Esophagus squamous epithelium (tissue), 5 donors: Measurements from ENCODE around the gene SLC25A45. TPM values are rescaled to one million over a fixed set of nuclear protein-coding genes. Genes with fewer than 3 reads are reported as not detected.
A peak's percentile ranks its signal among the peaks of the same experiment; 100 is the strongest.

Experiments used
- DNase-seq: peaks from one replicate; lab custom pipeline; 2025; lab: John Stamatoyannopoulos, UW
- H3K27ac ChIP-seq, 4 donors: fragments of 200-600 bp; sonication (generic); one replicate each; pipeline ENCODE4 v1.5.1; 2016 to 2019; ENCODE audit warnings: mild to moderate bottlenecking in 1 of 4
- H3K27me3 ChIP-seq, 4 donors: fragments of 200-600 bp; sonication (generic); 1 replicate in 3 of 4; 2 replicates in 1 of 4; pipeline versions ENCODE4 v1.5.1 to v1.6.0; 2017 to 2021; ENCODE audit warnings: antibody characterized with exemption in 1 of 4
- H3K36me3 ChIP-seq, 3 donors: fragments of 200-600 bp; sonication (generic); one replicate each; pipeline ENCODE4 v1.5.1; 2016 to 2019
- H3K4me1 ChIP-seq, 3 donors: fragments of 200-600 bp; sonication (generic); one replicate each; pipeline ENCODE4 v1.5.1; 2017 to 2019
- H3K4me3 ChIP-seq, 4 donors: fragments of 200-600 bp; sonication (generic); 1 replicate in 3 of 4; 2 replicates in 1 of 4; pipeline ENCODE4 v1.5.1; 2016 to 2019; ENCODE audit warnings: mild to moderate bottlenecking in 2 of 4, moderate library complexity in 1 of 4
- H3K9me3 ChIP-seq, 3 donors: fragments of 200-600 bp; sonication (generic); one replicate each; pipeline ENCODE4 v1.5.1; 2016 to 2019
- POLR2A ChIP-seq, 4 donors: fragments of 450-650 bp; IDR thresholded peaks; one replicate each; pipeline ENCODE4 v1.6.1; 2017; ENCODE audit warnings: antibody characterized with exemption in 4 of 4, mild to moderate bottlenecking in 4 of 4, moderate library complexity in 3 of 4
- WGBS, 2 donors: methylation state at CpG; one replicate each; pipeline ENCODE4 v1.1.5; 2018; 5-methylcytosine and 5-hydroxymethylcytosine counted together
- intact Hi-C: fragments of 100-400 bp; cut with DNase I; formaldehyde crosslinking; loops from one replicate; pipeline ENCODE4 v1.15.0; 2022
- total RNA-seq, 4 donors: library from RNA; depleted of rRNA; stranded (reverse); fragments of >200 nt; gene quantifications; one replicate each; pipeline ENCODE4 v1.1.0, GENCODE V29; 2016
- TF ChIP-seq, protein P1 (sequence below), 6 experiments: fragments of 450-650 bp in 4 of 6; fragments of 200-600 bp in 2 of 6; sonication (generic) in 2 of 6; IDR thresholded peaks; one replicate each; pipeline ENCODE4 v1.5.1; 2016 to 2019; ENCODE audit warnings: antibody characterized with exemption in 6 of 6, mild to moderate bottlenecking in 4 of 6, moderate library complexity in 4 of 6
- donor health status: DM: yes; HTN: yes; CAD: no.

The SLC25A45 gene
- total RNA-seq, 4 donors from 2014 or later = 1.9 to 7.7 (median 4.0) TPM

DNA sequence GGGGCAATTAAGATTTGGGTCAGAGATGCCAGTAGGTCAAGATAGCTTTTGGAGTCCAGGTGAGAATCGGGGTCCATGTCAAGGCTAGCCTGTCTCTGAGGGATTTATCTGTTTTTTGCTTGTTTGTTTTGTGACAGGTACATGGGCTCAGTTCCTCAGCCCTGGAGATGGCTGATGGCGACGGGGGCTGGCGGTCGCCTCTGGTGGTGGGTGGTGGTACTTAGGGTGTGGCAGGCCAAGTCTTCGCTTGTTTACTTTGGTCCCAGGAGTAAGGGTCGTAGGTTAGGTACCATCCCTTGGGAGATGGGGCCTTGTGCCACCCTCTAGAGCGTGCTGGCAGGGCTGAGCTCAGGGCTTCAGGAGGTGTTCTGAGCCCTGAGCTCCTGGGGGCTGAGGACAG, 4.7 kb downstream of the SLC25A45 start:
- Histone ChIP-seq H3K27ac (peak overlapping the region in 1 of 4 donors; percentile 32), H3K9me3 (no peaks in the 10 kb centered on the region), H3K4me1 (peaks cover 9 to 53% (median 21%) of the 10 kb centered on the region in 3 donors), H3K36me3 (no peaks in the 10 kb centered on the region), H3K27me3 (no peaks in the 10 kb centered on the region), H3K4me3 (no peak overlapping the region)
- WGBS, 2 donors = 76 to 85% methylated on average over 7 of the region's 8 CpGs
- intact Hi-C loops = no loop called here
- no peak for DNase-seq
- TF ChIP-seq, protein P1, sequence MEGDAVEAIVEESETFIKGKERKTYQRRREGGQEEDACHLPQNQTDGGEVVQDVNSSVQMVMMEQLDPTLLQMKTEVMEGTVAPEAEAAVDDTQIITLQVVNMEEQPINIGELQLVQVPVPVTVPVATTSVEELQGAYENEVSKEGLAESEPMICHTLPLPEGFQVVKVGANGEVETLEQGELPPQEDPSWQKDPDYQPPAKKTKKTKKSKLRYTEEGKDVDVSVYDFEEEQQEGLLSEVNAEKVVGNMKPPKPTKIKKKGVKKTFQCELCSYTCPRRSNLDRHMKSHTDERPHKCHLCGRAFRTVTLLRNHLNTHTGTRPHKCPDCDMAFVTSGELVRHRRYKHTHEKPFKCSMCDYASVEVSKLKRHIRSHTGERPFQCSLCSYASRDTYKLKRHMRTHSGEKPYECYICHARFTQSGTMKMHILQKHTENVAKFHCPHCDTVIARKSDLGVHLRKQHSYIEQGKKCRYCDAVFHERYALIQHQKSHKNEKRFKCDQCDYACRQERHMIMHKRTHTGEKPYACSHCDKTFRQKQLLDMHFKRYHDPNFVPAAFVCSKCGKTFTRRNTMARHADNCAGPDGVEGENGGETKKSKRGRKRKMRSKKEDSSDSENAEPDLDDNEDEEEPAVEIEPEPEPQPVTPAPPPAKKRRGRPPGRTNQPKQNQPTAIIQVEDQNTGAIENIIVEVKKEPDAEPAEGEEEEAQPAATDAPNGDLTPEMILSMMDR (IDR thresholded peaks at IDR 0.05) = no peak
- TF ChIP-seq POLR2A (IDR thresholded peaks at IDR 0.05) = no peak

DNA sequence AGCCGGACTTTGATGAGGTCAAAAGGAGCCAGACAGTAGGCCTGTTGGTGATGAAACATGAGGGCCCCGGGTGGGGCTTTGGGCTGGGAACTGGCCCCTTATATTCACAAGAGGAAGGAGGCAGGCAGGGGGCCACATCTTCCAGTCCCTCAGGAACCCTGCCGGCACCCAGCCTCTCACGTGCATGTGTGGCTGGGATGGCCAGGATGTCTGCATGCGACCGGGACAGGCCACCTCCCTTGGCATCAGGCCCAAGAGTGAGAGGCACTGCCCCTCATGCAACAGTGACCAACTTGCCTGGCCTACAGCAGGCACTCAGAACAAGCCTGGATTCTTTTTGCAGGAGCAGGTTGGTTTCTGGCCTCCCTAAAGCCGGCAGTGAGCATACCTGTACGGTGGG, 5.4 kb downstream of the SLC25A45 start:
- peaks cover 5 to 46% (median 17%) of the 10 kb centered on the region in 3 donors for H3K4me1 ChIP-seq
- no peak for DNase-seq
- 60% methylated on average over 2 to 4 of the region's 8 CpGs for WGBS, 2 donors
- no peaks in the 10 kb centered on the region for H3K9me3 ChIP-seq
- H3K27me3 ChIP-seq = no peaks in the 10 kb centered on the region
- no peak overlapping the region for H3K27ac ChIP-seq
- no peaks in the 10 kb centered on the region for H3K36me3 ChIP-seq
- H3K4me3 ChIP-seq = no peak overlapping the region
- no peak for TF ChIP-seq POLR2A (IDR thresholded peaks at IDR 0.05)
- TF ChIP-seq, protein P1 (IDR thresholded peaks at IDR 0.05) = no peak
- intact Hi-C loops = no loop called here

DNA sequence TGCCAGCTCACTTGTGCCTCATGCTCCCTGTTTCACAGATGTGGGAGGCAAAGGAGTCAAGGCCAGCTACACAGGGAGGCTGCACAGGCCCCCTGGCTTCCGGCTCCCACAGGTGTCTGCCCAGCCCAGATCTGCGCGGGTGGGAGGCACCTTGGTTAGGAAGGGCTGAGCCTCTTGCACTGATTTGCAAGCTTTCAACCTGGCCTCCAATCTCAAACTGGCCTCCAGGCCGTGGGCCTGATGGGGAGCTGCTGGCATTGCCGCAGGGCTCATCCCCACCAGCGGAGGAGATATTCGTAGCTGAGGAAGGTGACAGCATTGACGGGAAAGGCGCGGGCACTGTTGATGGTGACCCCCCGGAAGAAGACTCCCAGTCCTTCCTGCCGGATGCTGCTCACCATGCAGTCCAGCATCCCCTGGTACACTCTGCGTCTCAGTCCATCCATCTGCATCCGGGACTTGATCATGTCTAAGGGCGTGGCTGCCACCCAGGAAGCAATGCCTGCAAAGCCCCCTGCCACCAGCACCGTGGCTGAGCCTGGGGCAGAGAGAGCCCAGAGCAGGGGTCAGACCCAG, 6.2 kb downstream of the SLC25A45 start:
- H3K4me3 ChIP-seq = no peak overlapping the region
- peaks cover 0 to 38% (median 10%) of the 10 kb centered on the region in 3 donors for H3K4me1 ChIP-seq
- 80 to 88% methylated on average over 1 to 5 of the region's 16 CpGs for WGBS, 2 donors
- no peaks in the 10 kb centered on the region for H3K9me3 ChIP-seq
- H3K36me3 ChIP-seq = no peaks in the 10 kb centered on the region
- no peaks in the 10 kb centered on the region for H3K27me3 ChIP-seq
- no peak overlapping the region for H3K27ac ChIP-seq
- no peak for DNase-seq
- TF ChIP-seq, protein P1 (IDR thresholded peaks at IDR 0.05) = no peak
- no peak for TF ChIP-seq POLR2A (IDR thresholded peaks at IDR 0.05)
- intact Hi-C loops = no loop called here

DNA sequence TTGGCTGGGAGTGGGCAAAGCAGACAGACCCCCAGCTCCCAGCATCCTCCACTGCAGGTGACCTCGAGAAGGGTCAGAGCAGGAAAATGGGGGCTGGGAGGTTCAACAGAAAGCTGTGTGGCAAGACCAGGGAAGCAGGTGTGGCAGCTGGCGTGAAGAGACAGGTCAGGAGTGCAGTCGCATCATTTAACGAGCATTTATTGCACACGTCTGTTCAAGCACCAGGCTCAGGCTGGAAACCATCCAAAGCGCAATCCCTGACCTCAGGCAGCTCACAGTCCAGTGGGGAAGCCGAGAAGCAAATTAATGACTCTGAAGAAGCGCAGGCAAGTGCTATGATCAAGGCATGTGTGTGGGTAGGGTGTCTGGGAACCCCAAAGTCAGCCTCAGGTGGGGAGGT, 7.4 kb downstream of the SLC25A45 start:
- H3K27ac ChIP-seq = peak overlapping the region in 1 of 4 donors; percentile 21
- WGBS, 2 donors = 50 to 58% methylated on average over 8 of the region's 8 CpGs

More for the DNA sequence above, 7.4 kb downstream of the SLC25A45 start:
- no peak for DNase-seq
- Histone ChIP-seq H3K4me3 (no peak overlapping the region), H3K9me3 (no peaks in the 10 kb centered on the region), H3K27me3 (no peaks in the 10 kb centered on the region), H3K4me1 (peaks cover 0 to 26% (median 0%) of the 10 kb centered on the region in 3 donors), H3K36me3 (no peaks in the 10 kb centered on the region)
- intact Hi-C loops = no loop called here
- TF ChIP-seq POLR2A (IDR thresholded peaks at IDR 0.05) = no peak
- TF ChIP-seq, protein P1 (IDR thresholded peaks at IDR 0.05) = no peak
